ENCODE results near the gene UGT1A9. TPM values are rescaled to one million over a fixed set of nuclear protein-coding genes. Genes with fewer than 3 reads are reported as not detected.

The UGT1A9 gene
- total RNA-seq, 4 donors from 2014 or later = not detected

DNA sequence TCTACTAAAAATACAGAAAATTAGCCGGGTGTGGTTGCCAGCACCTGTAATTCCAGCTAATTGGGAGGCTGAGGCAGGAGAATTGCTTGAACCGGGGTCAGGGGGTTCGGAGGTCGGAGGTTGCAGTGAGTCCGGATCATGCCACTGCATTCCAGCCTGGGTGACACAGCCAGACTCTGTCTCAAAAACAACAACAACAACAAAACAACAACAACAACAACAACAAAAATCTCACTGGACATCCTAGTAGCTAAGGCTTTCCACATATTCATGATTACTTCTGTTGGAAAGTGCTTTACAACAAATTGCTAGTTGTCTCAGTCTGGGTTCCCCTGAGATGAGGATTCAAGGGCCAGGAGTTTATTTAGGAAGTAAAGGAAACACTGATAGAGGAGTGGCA lies 102.2 kb downstream of the UGT1A9 start:
- Histone ChIP-seq H3K4me3 (no peak overlapping the region), H3K9me3 (no peaks in the 10 kb centered on the region), H3K27me3 (peaks cover 7% of the 10 kb centered on the region), H3K27ac (no peak overlapping the region), H3K4me1 (no peaks in the 10 kb centered on the region), H3K36me3 (no peaks in the 10 kb centered on the region)
- WGBS = 93% methylated on average over 5 of the region's 5 CpGs
- DNase-seq (ENCODE audit: low spot score in 2 of 2) = no peak
- TF ChIP-seq POLR2A (IDR thresholded peaks at IDR 0.05) (no peak), EP300 (IDR thresholded peaks at IDR 0.05) (no peak), POLR2AphosphoS5 (IDR thresholded peaks at IDR 0.05) (no peak)
- TF ChIP-seq, protein P1, sequence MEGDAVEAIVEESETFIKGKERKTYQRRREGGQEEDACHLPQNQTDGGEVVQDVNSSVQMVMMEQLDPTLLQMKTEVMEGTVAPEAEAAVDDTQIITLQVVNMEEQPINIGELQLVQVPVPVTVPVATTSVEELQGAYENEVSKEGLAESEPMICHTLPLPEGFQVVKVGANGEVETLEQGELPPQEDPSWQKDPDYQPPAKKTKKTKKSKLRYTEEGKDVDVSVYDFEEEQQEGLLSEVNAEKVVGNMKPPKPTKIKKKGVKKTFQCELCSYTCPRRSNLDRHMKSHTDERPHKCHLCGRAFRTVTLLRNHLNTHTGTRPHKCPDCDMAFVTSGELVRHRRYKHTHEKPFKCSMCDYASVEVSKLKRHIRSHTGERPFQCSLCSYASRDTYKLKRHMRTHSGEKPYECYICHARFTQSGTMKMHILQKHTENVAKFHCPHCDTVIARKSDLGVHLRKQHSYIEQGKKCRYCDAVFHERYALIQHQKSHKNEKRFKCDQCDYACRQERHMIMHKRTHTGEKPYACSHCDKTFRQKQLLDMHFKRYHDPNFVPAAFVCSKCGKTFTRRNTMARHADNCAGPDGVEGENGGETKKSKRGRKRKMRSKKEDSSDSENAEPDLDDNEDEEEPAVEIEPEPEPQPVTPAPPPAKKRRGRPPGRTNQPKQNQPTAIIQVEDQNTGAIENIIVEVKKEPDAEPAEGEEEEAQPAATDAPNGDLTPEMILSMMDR (IDR thresholded peaks at IDR 0.05) = no peak

DNA sequence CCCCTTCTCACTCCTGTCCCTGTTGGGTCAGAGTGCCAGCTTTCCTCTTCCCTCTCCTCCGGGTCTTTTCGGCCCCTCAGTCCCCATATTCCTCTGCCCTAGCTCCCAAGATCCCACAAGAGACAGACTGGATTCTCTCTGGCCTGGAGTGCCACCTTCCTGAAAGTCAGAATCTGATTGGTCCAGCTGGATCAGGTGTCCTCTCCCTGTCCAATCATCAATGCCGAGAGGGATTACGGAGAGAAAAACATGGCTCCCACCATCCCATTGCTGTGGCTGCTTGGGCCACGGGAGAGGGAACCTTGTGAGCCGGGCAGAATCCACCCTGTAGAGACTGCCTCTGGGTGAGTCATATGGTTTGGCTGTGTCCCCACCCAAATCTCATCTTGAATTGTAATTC lies 103.7 kb downstream of the UGT1A9 start:
- WGBS = 97% methylated on average over 6 of the region's 6 CpGs
- no peaks in the 10 kb centered on the region for H3K9me3 ChIP-seq

DNA sequence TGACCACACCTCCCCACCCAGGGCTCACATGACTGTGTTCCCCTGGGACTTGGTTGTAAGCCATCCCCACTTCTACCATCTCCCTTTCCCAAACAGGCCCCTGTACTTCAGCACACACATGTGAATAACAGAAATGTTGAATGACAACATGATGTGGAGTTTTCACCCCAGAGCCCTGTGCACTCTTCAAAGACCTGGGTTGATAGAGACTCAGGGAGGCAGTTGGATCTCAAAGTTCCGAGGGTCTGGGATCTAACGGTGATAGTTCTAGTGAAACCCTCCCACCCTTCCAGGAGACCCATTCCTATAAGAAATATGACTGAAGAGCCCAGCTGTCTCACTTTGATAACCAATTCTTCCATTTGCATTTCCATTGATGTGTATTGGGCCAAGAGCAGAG lies 106.3 kb downstream of the UGT1A9 start, which contains the start of gene MROH2A:
Gene MROH2A, plus strand, starts transcription at position 301 of the 400 bp plus-strand sequence. CDS start 1,029 bp downstream, outside the sequence.
- H3K4me3 ChIP-seq = no peak within 1 kb of the TSS
- DNase-seq (ENCODE audit: low spot score in 2 of 2) = no peak
- no peak for TF ChIP-seq EP300 (IDR thresholded peaks at IDR 0.05)
- TF ChIP-seq POLR2A (IDR thresholded peaks at IDR 0.05) = no peak
- TF ChIP-seq, protein P1 (IDR thresholded peaks at IDR 0.05) = no peak
- no peak for TF ChIP-seq POLR2AphosphoS5 (IDR thresholded peaks at IDR 0.05)
- peaks cover 3% of the 10 kb centered on the region for H3K27me3 ChIP-seq
- H3K9me3 ChIP-seq = no peaks in the 10 kb centered on the region
- WGBS = 85% methylated on average over 2 of the region's 2 CpGs
- H3K4me1 ChIP-seq = no peaks in the 10 kb centered on the region
- no peak within 1 kb of the TSS for H3K27ac ChIP-seq
- H3K36me3 ChIP-seq = no peaks in the 10 kb centered on the region

More for the DNA sequence above, 103.7 kb downstream of the UGT1A9 start:
- no peak for DNase-seq (ENCODE audit: low spot score in 2 of 2)
- TF ChIP-seq, protein P1 (IDR thresholded peaks at IDR 0.05) = no peak
- TF ChIP-seq EP300 (IDR thresholded peaks at IDR 0.05) (no peak), POLR2AphosphoS5 (IDR thresholded peaks at IDR 0.05) (no peak), POLR2A (IDR thresholded peaks at IDR 0.05) (no peak)
- no peak overlapping the region for H3K27ac ChIP-seq
- H3K4me1 ChIP-seq = no peaks in the 10 kb centered on the region
- H3K36me3 ChIP-seq = no peaks in the 10 kb centered on the region
- no peak overlapping the region for H3K4me3 ChIP-seq
- H3K27me3 ChIP-seq = peaks cover 7% of the 10 kb centered on the region

DNA sequence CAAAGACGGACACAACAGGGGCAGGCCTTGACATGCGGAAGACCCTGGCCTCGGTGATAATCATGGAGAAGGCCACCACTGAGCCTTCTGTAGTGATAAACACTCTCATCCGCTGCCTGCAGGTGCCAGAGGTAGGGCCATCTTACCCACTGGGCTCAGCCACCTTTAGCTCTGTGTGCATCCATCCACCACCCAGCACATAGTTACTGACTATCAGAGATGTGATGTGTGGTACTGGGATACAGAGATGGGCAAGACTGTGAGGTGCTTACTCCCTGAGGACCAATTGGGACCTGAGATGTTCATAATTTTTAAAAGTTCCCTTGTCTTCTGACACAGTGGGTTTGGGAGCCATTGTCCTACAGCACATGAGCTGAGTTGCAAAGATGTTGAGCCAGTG lies 108.0 kb downstream of the UGT1A9 start:
- no peak overlapping the region for H3K27ac ChIP-seq
- H3K4me1 ChIP-seq = no peaks in the 10 kb centered on the region
- DNase-seq (ENCODE audit: low spot score in 2 of 2) = no peak
- TF ChIP-seq, protein P1 (IDR thresholded peaks at IDR 0.05) = no peak
- TF ChIP-seq POLR2AphosphoS5 (IDR thresholded peaks at IDR 0.05) (no peak), EP300 (IDR thresholded peaks at IDR 0.05) (no peak), POLR2A (IDR thresholded peaks at IDR 0.05) (no peak)
- peaks cover 3% of the 10 kb centered on the region for H3K27me3 ChIP-seq
- no peaks in the 10 kb centered on the region for H3K36me3 ChIP-seq
- no peak overlapping the region for H3K4me3 ChIP-seq
- WGBS = 91% methylated on average over 4 of the region's 4 CpGs
- no peaks in the 10 kb centered on the region for H3K9me3 ChIP-seq

DNA sequence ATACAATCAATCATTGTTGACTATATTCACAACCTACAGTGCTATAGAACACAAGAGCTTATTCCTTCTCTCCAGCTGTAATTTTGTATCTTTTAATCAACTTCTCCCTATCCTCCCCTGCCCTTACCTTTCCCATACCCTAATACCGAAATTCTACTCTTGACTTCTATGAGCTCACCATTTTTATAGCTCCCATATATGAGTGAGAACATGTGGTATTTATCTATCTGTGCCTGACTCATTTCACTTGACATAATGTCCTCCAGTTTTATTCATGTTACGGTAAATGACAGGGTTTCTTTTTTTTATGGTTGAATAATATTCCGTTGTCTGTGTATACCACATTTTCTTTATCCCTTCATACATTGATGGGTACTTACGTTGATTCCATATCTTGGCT lies 109.1 kb downstream of the UGT1A9 start:
- peaks cover 3% of the 10 kb centered on the region for H3K27me3 ChIP-seq
- no peaks in the 10 kb centered on the region for H3K9me3 ChIP-seq
- no peak overlapping the region for H3K27ac ChIP-seq
- no peaks in the 10 kb centered on the region for H3K36me3 ChIP-seq
- no peak overlapping the region for H3K4me3 ChIP-seq
- H3K4me1 ChIP-seq = no peaks in the 10 kb centered on the region
- 86% methylated on average over 4 of the region's 4 CpGs for WGBS
- TF ChIP-seq POLR2AphosphoS5 (IDR thresholded peaks at IDR 0.05) = no peak
- TF ChIP-seq, protein P1 (IDR thresholded peaks at IDR 0.05) = no peak
- TF ChIP-seq POLR2A (IDR thresholded peaks at IDR 0.05) = no peak
- no peak for TF ChIP-seq EP300 (IDR thresholded peaks at IDR 0.05)
- no peak for DNase-seq (ENCODE audit: low spot score in 2 of 2)
